HEK293T (cell line): ENCODE data around the gene ZFP3.
A peak's percentile ranks its signal among the peaks of the same experiment; 100 is the strongest.
"Not testable (repeated sequence)": the region's sequence is repeated elsewhere in the genome, so short reads cannot be mapped to it uniquely, and the experiment has no call there.

Experiments used
- CTCF ChIA-PET: fragments of 350-600 bp; formaldehyde crosslinking; extraction: SDS; loops from one replicate; lab custom pipeline; 2021; ENCODE audit warnings: antibody characterized with exemption, inconsistent platforms; lab: Yijun Ruan, JAX
- POLR2A ChIA-PET: fragments of 350-600 bp; formaldehyde crosslinking; extraction: SDS; loops from one replicate; lab custom pipeline; 2020; ENCODE audit warnings: antibody characterized with exemption, inconsistent platforms; lab: Yijun Ruan, JAX
- DNase-seq: peaks from one replicate; pipeline ENCODE4 v3.0.0; 2012; ENCODE audit warnings: mixed read lengths; ENCODE audit errors: extremely low spot score
- ARNT ChIP-seq: fragments of 450-650 bp; IDR thresholded peaks from 2 replicates; pipeline ENCODE4 v1.6.1; 2017; ENCODE audit warnings: mild to moderate bottlenecking
- BHLHE40 ChIP-seq: fragments of 450-650 bp; IDR thresholded peaks from 2 replicates; pipeline ENCODE4 v1.6.1; 2016; ENCODE audit warnings: mild to moderate bottlenecking, moderate library complexity, borderline replicate concordance
- CTBP1 ChIP-seq: fragments of 450-650 bp; IDR thresholded peaks from 2 replicates; pipeline ENCODE4 v1.6.1; 2016; ENCODE audit warnings: borderline replicate concordance
- ELF4 ChIP-seq: fragments of 450-650 bp; IDR thresholded peaks from 2 replicates; pipeline ENCODE4 v1.6.1; 2017; ENCODE audit warnings: antibody characterized with exemption
- FOXA1 ChIP-seq: fragments of 450-650 bp; IDR thresholded peaks from 2 replicates; pipeline ENCODE4 v1.6.1; 2016; ENCODE audit warnings: mild to moderate bottlenecking
- FOXK2 ChIP-seq: fragments of 450-650 bp; IDR thresholded peaks from 2 replicates; pipeline ENCODE4 v1.6.1; 2016; ENCODE audit warnings: mild to moderate bottlenecking
- FOXM1 ChIP-seq: fragments of 450-650 bp; IDR thresholded peaks from 2 replicates; pipeline ENCODE4 v1.6.1; 2017; ENCODE audit warnings: mild to moderate bottlenecking, borderline replicate concordance
- HDGF ChIP-seq: fragments of 450-650 bp; IDR thresholded peaks from 2 replicates; pipeline ENCODE4 v1.6.1; 2017; ENCODE audit warnings: antibody characterized with exemption, borderline replicate concordance
- L3MBTL2 ChIP-seq: fragments of 450-650 bp; conservative IDR thresholded peaks from 2 replicates; pipeline ENCODE4 v1.6.1; 2016; ENCODE audit warnings: mild to moderate bottlenecking
- LEF1 ChIP-seq: fragments of 450-650 bp; IDR thresholded peaks from 2 replicates; pipeline ENCODE4 v1.6.1; 2017; ENCODE audit warnings: mild to moderate bottlenecking, borderline replicate concordance
- NFRKB ChIP-seq: fragments of 450-650 bp; IDR thresholded peaks from 2 replicates; pipeline ENCODE4 v1.6.1; 2016; ENCODE audit warnings: mild to moderate bottlenecking, moderate library complexity
- SP1 ChIP-seq: fragments of 450-650 bp; IDR thresholded peaks from 2 replicates; pipeline ENCODE4 v1.6.1; 2017
- SUZ12 ChIP-seq: fragments of 450-650 bp; IDR thresholded peaks from 2 replicates; pipeline ENCODE4 v1.6.1; 2016; ENCODE audit warnings: mild to moderate bottlenecking
- TARDBP ChIP-seq: fragments of 450-650 bp; IDR thresholded peaks from 2 replicates; pipeline ENCODE4 v1.6.1; 2016
- ZNF384 ChIP-seq: fragments of 450-650 bp; IDR thresholded peaks from 2 replicates; pipeline ENCODE4 v1.6.1; 2016
- TF ChIP-seq, protein P1 (sequence below): fragments of 450-650 bp; IDR thresholded peaks from 2 replicates; pipeline ENCODE4 v1.6.1; 2016

ZFP3 gene

GRCh38 chr17:5111402-5112204, 33.3 kb downstream of the ZFP3 start, which contains the start of gene ZNF232:
ZNF232 (minus strand) TSS chr17:5111878; CDS start chr17:5111822, 56 bp downstream.
- TF ChIP-seq L3MBTL2, result peak; percentile 98
- TF ChIP-seq, protein P1, sequence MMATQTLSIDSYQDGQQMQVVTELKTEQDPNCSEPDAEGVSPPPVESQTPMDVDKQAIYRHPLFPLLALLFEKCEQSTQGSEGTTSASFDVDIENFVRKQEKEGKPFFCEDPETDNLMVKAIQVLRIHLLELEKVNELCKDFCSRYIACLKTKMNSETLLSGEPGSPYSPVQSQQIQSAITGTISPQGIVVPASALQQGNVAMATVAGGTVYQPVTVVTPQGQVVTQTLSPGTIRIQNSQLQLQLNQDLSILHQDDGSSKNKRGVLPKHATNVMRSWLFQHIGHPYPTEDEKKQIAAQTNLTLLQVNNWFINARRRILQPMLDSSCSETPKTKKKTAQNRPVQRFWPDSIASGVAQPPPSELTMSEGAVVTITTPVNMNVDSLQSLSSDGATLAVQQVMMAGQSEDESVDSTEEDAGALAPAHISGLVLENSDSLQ, result no peak
- TF ChIP-seq FOXM1, result no peak
- no peak for TF ChIP-seq ZNF384
- no peak for TF ChIP-seq BHLHE40
- no peak for TF ChIP-seq CTBP1
- POLR2A ChIA-PET, result interaction anchor here (1.3 kb wide), 1 partner anchor 144 kb away, joined by 3 read pairs; the partner anchor contains the start of gene SPAG7
- DNase-seq, result peak; percentile 96
- CTCF ChIA-PET, result no interaction called here

- TF ChIP-seq NFRKB, result no peak
- no peak for TF ChIP-seq CTBP1
- no peak for TF ChIP-seq ELF4
- TF ChIP-seq TARDBP, result no peak
- no peak for TF ChIP-seq BHLHE40
- TF ChIP-seq HDGF, result no peak
- TF ChIP-seq LEF1, result no peak
- TF ChIP-seq FOXK2, result no peak
- POLR2A ChIA-PET, result no interaction called here
- CTCF ChIA-PET, result no interaction called here
- DNase-seq, result no peak
Measured at GRCh38 chr17:5115673-5116651, 37.7 kb downstream of the ZFP3 start, which contains the start of gene USP6. USP6 (plus strand) TSS chr17:5116032; CDS start chr17:5130368, 14,336 bp downstream.

DNA sequence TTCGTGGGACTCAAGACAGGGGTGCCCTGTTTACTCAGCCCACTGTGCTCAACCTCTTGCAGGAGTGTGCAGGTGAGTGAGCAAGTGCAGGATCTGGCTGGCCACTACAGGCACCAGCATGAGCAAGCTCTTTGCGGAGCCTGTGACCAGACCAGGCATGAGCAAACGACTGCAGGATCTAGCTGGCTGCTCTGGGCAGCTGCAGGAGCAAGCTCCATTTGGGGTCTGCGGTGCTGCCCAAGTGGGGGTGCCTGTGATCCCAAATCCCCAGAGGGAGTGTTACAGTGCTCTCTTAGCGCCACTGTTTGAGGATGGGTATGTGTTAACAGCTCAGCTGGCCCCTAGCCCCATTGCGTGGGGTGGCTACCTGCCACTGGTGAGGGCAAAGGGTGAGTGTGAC, 40.0 kb downstream of the ZFP3 start:
- ChIA-PET CTCF (no interaction called here), POLR2A (no interaction called here)
- no peak for DNase-seq
- TF ChIP-seq TARDBP (no peak), HDGF (no peak), ARNT (no peak), SP1 (no peak), CTBP1 (no peak), L3MBTL2 (no peak), FOXM1 (no peak), FOXK2 (no peak), SUZ12 (no peak), LEF1 (no peak), ZNF384 (no peak)

GRCh38 chr17:5120036-5120435, 41.8 kb downstream of the ZFP3 start:
- CTCF ChIA-PET, result no interaction called here
- no peak for DNase-seq
- POLR2A ChIA-PET, result no interaction called here
- TF ChIP-seq, protein P1, result no peak
- TF ChIP-seq ZNF384, result no peak
- no peak for TF ChIP-seq TARDBP
- no peak for TF ChIP-seq FOXA1
- TF ChIP-seq L3MBTL2, result no peak
- TF ChIP-seq LEF1, result no peak
- TF ChIP-seq FOXM1, result no peak
- TF ChIP-seq BHLHE40, result no peak
- TF ChIP-seq FOXK2, result no peak
- no peak for TF ChIP-seq ARNT
- TF ChIP-seq NFRKB, result no peak
- TF ChIP-seq ELF4, result no peak
- no peak for TF ChIP-seq SUZ12
- TF ChIP-seq CTBP1, result no peak
- no peak for TF ChIP-seq SP1
- no peak for TF ChIP-seq HDGF

DNA sequence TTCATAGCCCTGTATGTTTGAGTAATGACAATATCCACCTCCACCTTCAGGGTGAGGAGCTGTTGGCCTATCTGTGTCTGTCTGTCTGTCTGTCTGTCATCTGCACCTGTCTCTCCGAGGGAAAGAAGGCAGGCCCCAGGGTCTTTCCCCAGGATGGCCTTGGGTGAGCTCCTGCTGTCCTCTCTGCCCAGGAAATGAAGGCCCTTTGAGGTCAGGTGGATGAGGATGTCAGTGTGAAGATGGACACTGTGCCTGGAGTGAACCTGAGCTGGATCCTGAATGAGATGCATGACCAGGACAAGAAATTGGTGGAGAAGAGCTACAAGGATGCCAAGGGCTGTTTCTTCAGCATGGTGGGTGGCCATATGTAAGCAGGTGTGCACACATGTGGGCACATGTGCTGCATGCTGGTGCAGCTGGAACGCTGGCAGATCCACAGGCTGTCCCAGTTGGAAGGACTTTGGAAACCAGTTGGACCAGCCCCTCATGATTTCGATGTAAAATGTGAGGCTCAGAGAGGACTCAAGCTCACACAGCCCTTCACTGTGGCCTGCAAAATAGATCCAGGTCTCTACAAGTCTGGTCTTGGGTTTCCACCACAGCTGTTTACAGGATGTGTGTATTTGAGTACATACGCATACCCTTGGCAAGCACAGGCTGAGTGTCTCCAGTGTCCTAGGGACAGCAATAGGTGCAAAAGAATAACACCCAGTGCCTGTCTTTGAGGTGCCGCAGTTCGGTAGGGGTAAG, 42.3 kb downstream of the ZFP3 start:
- CTCF ChIA-PET, DNase-seq, POLR2A ChIA-PET: not testable (repeated sequence)

DNA sequence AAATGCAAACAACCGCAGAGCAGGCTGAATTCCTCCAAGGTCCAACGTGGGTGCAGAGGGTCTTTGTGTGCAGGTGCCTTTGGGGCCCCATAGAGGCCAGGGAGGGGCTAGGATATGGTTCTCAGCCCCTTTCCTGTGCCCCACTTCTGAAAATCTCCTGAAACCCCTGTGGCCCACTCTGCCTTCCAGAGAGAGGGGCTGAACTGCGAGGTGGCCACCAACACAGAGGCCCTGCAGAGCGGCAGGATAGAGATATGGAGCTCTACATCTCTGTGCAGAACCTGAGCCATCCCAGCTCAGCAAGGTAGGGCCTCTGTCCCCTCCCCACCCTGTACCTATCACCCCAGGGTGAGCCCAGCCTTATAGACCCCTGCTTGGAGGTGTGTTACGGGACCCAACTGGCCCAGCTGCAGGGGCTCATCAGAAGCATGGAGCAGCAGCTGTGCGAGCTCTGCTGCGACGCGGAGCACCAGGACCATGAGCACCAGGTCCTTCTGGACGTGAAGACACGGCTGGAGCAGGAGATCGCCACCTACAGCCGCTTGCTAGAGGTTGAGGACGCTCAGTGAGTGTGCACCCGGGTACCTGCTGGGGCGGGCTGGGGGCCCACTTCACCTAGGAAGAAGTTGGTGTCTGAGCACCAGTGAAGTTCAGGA, 43.0 kb downstream of the ZFP3 start:
- ChIA-PET CTCF (no interaction called here), POLR2A (no interaction called here)
- DNase-seq, result no peak
- TF ChIP-seq ELF4, result no peak
- TF ChIP-seq LEF1, result no peak
- no peak for TF ChIP-seq FOXK2

- CTCF ChIA-PET, POLR2A ChIA-PET, DNase-seq: not testable (repeated sequence)
Measured at GRCh38 chr17:5122056-5122455, 43.8 kb downstream of the ZFP3 start.
